Esophagus muscularis mucosa (tissue), 4 donors: ENCODE measurements around the gene SIRT4. TPM values are rescaled to one million over a fixed set of nuclear protein-coding genes. Genes with fewer than 3 reads are reported as not detected.

Source experiments
- DNase-seq: peaks from one replicate; pipeline ENCODE4 v3.0.0-alpha.2; 2017; ENCODE audit errors: extremely low spot score
- H3K27ac ChIP-seq, 4 donors: fragments of 200-600 bp; sonication (generic); replicated peaks in 1 of 4; 1 replicate in 3 of 4; 2 replicates in 1 of 4; pipeline ENCODE4 v1.5.1; 2016 to 2019; ENCODE audit warnings: mild to moderate bottlenecking in 1 of 4
- H3K27me3 ChIP-seq, 4 donors: fragments of 200-600 bp; sonication (generic); one replicate each; pipeline versions ENCODE4 v1.5.1 to v1.6.0; 2016 to 2019
- H3K36me3 ChIP-seq, 4 donors: fragments of 200-600 bp; sonication (generic); one replicate each; pipeline ENCODE4 v1.5.1; 2016 to 2019
- H3K4me1 ChIP-seq, 4 donors: fragments of 200-600 bp; sonication (generic); one replicate each; pipeline ENCODE4 v1.5.1; 2016 to 2019
- H3K4me3 ChIP-seq, 4 donors: fragments of 200-600 bp; sonication (generic); 1 replicate in 2 of 4; 2 replicates in 2 of 4; pipeline ENCODE4 v1.5.1; 2016 to 2019; ENCODE audit warnings: mild to moderate bottlenecking in 4 of 4, moderate library complexity in 1 of 4
- H3K9me3 ChIP-seq, 4 donors: fragments of 200-600 bp; sonication (generic); 1 replicate in 3 of 4; 2 replicates in 1 of 4; pipeline ENCODE4 v1.5.1; 2016 to 2019
- CTCF ChIP-seq, 3 experiments: fragments of 200-600 bp in 2 of 3; fragments of 450-650 bp in 1 of 3; sonication (generic) in 2 of 3; IDR thresholded peaks; one replicate each; pipeline ENCODE4 v1.5.1; 2017 to 2019; ENCODE audit warnings: antibody characterized with exemption in 3 of 3, mild to moderate bottlenecking in 2 of 3, moderate library complexity in 1 of 3
- EP300 ChIP-seq: sonication (generic); formaldehyde crosslinking; IDR thresholded peaks from one replicate; pipeline ENCODE4 v1.6.1; 2017; ENCODE audit warnings: antibody characterized with exemption
- POLR2A ChIP-seq: fragments of 450-650 bp; IDR thresholded peaks from one replicate; pipeline ENCODE4 v1.6.1; 2017; ENCODE audit warnings: antibody characterized with exemption, moderate library complexity, mild to moderate bottlenecking, low read depth
- POLR2AphosphoS5 ChIP-seq, 2 donors: sonication (generic); formaldehyde crosslinking; IDR thresholded peaks; one replicate each; pipeline ENCODE4 v1.6.1; 2017; ENCODE audit warnings: antibody characterized with exemption in 2 of 2
- WGBS: methylation state at CpG from one replicate; pipeline ENCODE4 v1.1.5; 2018; 5-methylcytosine and 5-hydroxymethylcytosine counted together
- intact Hi-C: fragments of 100-400 bp; cut with DNase I; formaldehyde crosslinking; loops from one replicate; pipeline ENCODE4 v1.15.1; 2023
- total RNA-seq, 4 donors: library from RNA; depleted of rRNA; stranded (reverse); fragments of >200 nt; gene quantifications; one replicate each; pipeline versions ENCODE4 v1.1.0 to v1.2.1, GENCODE V29; 2016

The SIRT4 gene
- total RNA-seq, 4 donors from 2014 or later, result 0.66 to 2.3 (median 2.1) TPM

GRCh38 chr12:120287491-120287890, 14.6 kb upstream of the SIRT4 start:
- H3K9me3 ChIP-seq, result no peaks in the 10 kb centered on the region
- TF ChIP-seq EP300 (no peak), POLR2A (no peak), POLR2AphosphoS5 (IDR thresholded peaks at IDR 0.05) (no peak), CTCF (IDR thresholded peaks at IDR 0.05) (no peak)
- DNase-seq, result no peak
- no peaks in the 10 kb centered on the region for H3K27me3 ChIP-seq
- peaks cover 0 to 13% (median 10%) of the 10 kb centered on the region in 4 donors for H3K4me1 ChIP-seq
- no peak overlapping the region for H3K27ac ChIP-seq
- no peaks in the 10 kb centered on the region for H3K36me3 ChIP-seq
- WGBS, result 91% methylated on average over 12 of the region's 12 CpGs
- intact Hi-C loops, result no loop called here
- no peak overlapping the region for H3K4me3 ChIP-seq

GRCh38 chr12:120290609-120291305, 11.4 kb upstream of the SIRT4 start:
- Histone ChIP-seq H3K4me1 (peaks cover 2 to 18% (median 13%) of the 10 kb centered on the region in 4 donors), H3K9me3 (no peaks in the 10 kb centered on the region), H3K4me3 (peak overlapping the region; percentile 59 to 68 (median 62)), H3K36me3 (no peaks in the 10 kb centered on the region), H3K27ac (peak overlapping the region; percentile 92 to 98 (median 96)), H3K27me3 (no peaks in the 10 kb centered on the region)
- intact Hi-C loops, result loop anchor here (2.0 kb wide), 1 partner anchor 62 kb away; no protein-coding TSS in a partner anchor
- no peak for DNase-seq
- TF ChIP-seq POLR2AphosphoS5 (IDR thresholded peaks at IDR 0.05), result no peak
- TF ChIP-seq POLR2A, result no peak
- no peak for TF ChIP-seq CTCF (IDR thresholded peaks at IDR 0.05)
- no peak for TF ChIP-seq EP300
- 31% methylated on average over 22 of the region's 22 CpGs for WGBS

GRCh38 chr12:120292411-120292660, 9.8 kb upstream of the SIRT4 start:
- intact Hi-C loops, result no loop called here
- WGBS, result under 1% methylated on average over 17 of the region's 17 CpGs
- no peak for DNase-seq
- peak overlapping the region; percentile 92 to 98 (median 96) for H3K27ac ChIP-seq
- H3K4me1 ChIP-seq, result peaks cover 2 to 15% (median 12%) of the 10 kb centered on the region in 4 donors
- H3K27me3 ChIP-seq, result no peaks in the 10 kb centered on the region
- TF ChIP-seq EP300, result no peak
- no peak for TF ChIP-seq POLR2AphosphoS5 (IDR thresholded peaks at IDR 0.05)
- TF ChIP-seq POLR2A, result no peak
- no peak for TF ChIP-seq CTCF (IDR thresholded peaks at IDR 0.05)
- H3K4me3 ChIP-seq, result peak overlapping the region; percentile 59 to 68 (median 62)
- no peaks in the 10 kb centered on the region for H3K36me3 ChIP-seq
- H3K9me3 ChIP-seq, result no peaks in the 10 kb centered on the region

- WGBS, result under 1% methylated on average over 29 of the region's 29 CpGs
- peak within 1 kb of the TSS; percentile 92 to 98 (median 96) for H3K27ac ChIP-seq
- H3K4me3 ChIP-seq, result peak within 1 kb of the TSS; percentile 59 to 68 (median 62)
- no peaks in the 10 kb centered on the region for H3K9me3 ChIP-seq
- intact Hi-C loops, result no loop called here
- H3K4me1 ChIP-seq, result peaks cover 2 to 15% (median 12%) of the 10 kb centered on the region in 4 donors
- no peak for TF ChIP-seq EP300
- TF ChIP-seq POLR2A, result peak; percentile 76
- no peak for TF ChIP-seq CTCF (IDR thresholded peaks at IDR 0.05)
- peak; percentile 41 to 92 for TF ChIP-seq POLR2AphosphoS5 (IDR thresholded peaks at IDR 0.05)
- H3K36me3 ChIP-seq, result no peaks in the 10 kb centered on the region
- no peaks in the 10 kb centered on the region for H3K27me3 ChIP-seq
- DNase-seq, result peak; percentile 94
These were observed 9.2 kb upstream of the SIRT4 start, which contains the start of gene RNU4-1 for GRCh38 chr12:120292661-120293531. Gene RNU4-1, minus strand, starts transcription at chr12:120293237.
